AG08396 (cell line): ENCODE data around the gene DGAT2.
A peak's percentile ranks its signal among the peaks of the same experiment; 100 is the strongest.
"Not testable (repeated sequence)": the region's sequence is repeated elsewhere in the genome, so short reads cannot be mapped to it uniquely, and the experiment has no call there.

Experiments used
- DNase-seq: peaks from one replicate; pipeline ENCODE4 v3.0.0; 2012; ENCODE audit warnings: low spot score, mixed read lengths

The DGAT2 gene, protein sequence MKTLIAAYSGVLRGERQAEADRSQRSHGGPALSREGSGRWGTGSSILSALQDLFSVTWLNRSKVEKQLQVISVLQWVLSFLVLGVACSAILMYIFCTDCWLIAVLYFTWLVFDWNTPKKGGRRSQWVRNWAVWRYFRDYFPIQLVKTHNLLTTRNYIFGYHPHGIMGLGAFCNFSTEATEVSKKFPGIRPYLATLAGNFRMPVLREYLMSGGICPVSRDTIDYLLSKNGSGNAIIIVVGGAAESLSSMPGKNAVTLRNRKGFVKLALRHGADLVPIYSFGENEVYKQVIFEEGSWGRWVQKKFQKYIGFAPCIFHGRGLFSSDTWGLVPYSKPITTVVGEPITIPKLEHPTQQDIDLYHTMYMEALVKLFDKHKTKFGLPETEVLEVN

DNA sequence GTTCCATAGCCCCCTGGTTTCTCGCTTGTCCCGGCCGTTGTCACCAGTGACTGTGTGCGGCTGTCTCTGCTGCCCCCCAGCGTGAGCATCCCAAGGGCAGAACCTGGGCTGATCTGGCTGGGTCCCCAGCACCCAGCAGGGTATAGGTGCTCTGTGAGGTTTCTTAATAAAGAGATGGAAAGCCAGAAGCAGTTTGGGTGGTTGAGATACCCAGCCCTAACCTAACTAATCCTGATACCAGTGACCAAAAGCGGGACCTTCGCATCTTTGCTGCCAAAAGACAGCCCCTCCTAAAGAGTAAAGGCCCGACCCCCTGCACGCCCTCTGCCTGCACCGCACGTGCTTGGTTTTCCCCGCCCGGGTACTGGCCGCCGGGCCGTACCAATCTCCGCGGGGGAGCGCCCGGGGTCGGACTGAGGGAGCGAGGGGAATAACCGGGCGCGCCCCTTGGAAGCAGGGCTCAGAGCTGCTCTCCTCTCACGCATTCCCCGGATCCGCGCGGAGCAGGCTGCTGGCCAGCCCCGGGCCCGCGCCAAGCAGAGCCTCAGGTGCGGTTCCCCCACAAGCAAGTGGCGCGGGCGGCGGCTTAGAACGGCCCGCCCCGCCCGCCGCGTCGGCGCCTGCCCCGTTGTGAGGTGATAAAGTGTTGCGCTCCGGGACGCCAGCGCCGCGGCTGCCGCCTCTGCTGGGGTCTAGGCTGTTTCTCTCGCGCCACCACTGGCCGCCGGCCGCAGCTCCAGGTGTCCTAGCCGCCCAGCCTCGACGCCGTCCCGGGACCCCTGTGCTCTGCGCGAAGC is at the start of gene DGAT2:
Gene DGAT2 (plus strand): TSS at position 667 of the 797 bp plus-strand sequence. CDS start 214 bp downstream, outside the sequence.
- peak; percentile 83 for DNase-seq

DNA sequence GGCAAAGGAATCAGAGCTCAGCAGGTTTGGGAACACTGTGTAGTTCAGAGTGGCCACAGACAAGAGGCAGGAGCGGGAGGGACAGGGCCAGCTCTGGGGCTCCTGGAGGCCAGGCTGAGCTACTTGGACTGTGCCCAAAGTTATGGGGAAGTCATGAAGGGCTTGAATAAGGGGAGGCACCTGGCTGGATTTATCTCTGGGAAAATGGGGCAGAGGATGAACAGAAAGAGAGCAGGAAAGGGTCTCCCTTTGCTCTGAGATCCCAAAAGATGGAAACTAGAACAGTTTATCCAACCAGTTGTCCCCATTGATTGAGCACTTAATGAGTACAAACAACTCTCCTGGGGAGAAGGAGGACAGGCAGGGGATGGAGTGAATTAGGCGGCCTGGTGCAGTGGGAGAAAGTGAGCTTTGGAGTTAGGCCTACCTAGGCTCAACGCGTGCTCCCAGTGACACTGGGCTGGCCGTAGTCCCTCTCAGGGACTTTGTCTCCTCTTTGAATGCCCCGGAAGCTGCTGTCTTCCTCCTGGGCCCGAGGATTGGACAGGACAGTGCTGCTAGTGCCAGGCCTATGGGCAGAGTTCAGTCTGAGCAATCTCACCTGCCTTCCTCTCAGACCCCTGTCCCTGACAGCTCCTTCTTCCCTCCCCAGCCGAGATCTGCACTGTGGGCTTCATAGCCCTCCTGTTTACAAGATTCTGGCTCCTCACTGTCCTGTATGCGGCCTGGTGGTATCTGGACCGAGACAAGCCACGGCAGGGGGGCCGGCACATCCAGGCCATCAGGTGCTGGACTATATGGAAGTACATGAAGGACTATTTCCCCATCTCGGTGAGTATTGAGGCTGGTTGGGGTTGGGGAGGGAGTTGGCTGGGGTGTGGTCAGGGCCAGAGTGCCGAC is 49.0 kb upstream of the DGAT2 start:
- no peak for DNase-seq

DNA sequence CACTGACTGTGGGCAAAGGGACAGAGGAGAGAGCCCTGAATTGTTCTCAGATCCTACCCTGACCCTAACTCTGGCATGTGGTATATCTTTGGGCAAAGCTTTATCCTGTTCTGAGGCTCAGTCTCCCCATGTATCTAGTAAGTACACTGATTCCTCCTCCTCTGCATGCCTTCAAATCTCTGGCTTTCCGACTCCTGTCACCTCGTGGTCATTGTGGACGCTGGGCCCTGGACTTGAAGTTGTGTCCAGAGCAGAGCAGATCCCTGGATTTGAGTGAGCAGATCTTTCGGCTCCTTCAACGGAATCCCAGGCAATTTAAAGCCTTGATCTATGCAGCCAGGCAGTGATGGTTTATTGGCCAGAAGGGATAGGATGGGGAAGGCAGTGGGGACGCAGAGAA is 47.9 kb upstream of the DGAT2 start:
- no peak for DNase-seq

DNA sequence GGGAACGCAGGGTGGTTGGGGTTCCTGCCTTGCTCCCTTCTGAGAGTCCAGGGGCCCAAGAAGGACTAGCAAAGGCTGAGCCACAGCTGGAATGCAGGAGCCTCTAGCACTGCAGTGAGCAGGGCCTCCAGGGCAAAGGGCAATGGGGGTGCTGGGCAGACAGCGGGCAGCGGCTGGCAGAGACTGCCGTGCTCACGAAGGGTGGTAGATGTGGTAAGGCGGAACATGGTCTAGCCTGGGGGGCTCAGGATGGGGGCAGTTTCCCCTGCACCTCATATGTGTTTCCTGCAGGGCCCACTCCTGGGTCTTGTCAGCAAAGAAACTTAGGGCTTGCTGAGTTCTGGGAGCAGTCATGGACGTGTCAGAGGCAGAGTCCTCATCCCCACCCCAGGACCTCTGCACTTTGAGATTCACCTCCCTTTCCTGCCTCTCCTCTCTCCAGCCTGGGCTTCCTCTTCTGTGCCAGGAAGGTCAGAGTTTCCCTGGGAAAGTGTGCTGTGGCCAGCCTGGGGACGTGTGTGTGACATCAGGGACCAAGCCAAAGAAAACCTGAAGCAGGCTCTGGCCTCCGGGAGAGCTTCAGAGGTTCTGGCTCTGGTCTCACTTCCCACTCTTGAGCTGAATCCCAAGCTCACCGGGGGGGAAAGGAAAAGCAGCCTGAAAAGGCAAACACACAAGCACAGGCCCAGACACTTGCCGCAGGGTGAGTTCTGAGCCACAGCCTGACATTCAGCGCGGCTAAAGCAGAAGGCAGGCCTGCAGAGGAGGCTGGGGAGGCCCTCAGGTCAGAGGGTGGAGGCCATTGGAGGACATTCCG is 46.5 kb upstream of the DGAT2 start:
- no peak for DNase-seq

DNA sequence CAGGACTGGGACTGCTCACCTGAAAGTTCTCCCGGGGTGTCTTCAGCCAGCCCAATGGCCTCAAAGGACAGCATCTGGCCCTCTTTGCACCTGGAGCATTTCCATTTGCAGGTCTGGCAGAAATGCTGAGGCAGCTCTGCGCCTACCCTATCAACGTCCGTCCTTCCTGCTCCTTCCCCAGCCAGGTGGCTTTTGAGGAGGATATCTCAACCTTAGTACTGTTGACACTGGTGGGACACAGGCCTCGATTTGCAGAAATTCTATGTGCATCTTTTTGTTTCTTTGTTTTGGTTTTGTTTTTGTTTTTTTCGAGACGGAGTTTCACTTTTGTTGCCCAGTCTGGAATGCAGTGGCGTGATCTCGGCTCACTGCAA is 45.9 kb upstream of the DGAT2 start:
- DNase-seq, result no peak

DNA sequence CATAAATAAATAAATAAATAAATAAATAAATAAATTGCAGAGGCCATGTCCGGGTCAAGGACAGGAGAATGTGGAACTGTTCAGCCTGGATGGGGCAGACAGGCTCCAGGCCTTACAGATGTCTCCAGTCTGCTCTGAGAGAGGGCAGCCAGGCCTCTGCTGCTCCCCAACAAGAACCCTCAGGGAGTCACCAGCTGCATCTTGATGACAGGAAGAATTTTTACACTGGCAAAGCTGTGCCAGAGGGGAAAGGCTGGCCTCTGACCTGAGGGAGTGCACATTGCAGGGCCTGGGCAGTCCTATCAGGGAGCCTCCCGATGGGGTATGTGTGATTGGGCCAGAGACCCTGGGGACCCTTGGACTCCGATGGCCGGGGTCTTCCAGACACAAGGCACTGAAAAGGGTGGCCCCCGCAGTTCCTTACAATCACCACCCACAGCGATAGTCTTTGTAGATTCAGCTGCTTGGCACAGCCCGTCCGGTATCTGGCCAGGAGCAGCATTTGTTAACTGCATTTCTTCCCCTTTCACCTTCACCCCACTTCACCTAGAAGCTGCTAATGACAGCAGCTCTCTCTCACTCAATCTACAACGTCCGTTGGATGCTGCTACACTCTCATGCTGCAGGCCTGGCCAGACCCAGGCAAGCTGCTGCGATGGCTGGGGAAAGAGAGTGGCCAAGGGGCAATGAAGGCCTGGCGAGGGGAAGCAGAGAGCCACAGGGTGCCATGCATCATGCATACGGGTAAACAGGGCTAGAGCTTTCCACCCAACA is 42.8 kb upstream of the DGAT2 start:
- DNase-seq, result no peak

DNA sequence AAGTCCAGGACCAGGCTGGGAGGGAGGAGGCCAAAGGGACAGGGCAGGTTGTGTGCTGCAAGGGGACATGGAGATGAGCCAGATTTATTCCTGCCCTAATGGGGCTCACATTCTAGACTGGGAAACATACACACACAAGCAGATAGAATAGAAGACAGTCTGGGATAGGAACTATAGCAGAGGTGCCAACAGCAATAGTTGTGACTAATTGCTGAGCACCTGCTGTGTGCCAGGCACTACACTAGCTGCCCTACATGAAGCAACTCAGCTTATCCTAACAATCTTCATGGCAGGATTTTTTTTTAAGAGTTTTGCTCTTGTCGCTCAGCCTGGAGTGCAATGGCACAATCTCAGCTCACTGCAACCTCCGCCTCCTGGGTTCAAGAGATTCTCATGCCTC is 39.6 kb upstream of the DGAT2 start:
- DNase-seq, result no peak

DNA sequence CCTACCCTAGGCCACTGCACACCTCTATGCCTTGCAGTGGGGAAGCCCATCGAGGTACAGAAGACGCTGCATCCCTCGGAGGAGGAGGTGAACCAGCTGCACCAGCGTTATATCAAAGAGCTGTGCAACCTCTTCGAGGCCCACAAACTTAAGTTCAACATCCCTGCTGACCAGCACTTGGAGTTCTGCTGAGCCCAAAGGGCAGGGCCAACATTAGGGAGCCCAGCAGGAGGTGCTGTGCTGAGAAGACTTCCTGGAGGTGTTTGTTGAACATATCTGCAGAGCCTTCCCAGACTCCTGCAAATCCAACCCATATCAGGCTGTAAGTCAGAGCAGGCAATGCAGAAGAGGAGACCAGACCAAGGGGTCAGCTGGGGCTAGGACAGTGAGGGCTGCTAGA is 37.5 kb upstream of the DGAT2 start:
- DNase-seq, result no peak

DNA sequence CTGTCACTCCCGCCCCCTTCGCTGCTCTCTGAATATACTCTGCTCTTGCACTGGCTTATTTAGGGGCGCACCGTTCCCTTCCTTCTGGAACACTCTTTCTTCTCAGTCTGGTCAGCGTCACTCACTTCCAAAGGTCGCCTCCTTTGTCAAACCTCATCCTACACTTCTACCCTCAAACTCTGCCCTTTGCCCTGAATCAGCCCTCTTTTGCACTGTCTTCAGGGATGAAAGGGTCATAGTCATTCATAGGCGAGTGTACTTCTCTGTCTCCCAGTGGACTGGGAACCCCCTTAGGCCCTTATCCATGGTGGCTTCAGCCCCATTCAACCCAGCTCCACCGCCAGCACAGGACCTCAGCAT is 35.5 kb upstream of the DGAT2 start:
- no peak for DNase-seq

DNA sequence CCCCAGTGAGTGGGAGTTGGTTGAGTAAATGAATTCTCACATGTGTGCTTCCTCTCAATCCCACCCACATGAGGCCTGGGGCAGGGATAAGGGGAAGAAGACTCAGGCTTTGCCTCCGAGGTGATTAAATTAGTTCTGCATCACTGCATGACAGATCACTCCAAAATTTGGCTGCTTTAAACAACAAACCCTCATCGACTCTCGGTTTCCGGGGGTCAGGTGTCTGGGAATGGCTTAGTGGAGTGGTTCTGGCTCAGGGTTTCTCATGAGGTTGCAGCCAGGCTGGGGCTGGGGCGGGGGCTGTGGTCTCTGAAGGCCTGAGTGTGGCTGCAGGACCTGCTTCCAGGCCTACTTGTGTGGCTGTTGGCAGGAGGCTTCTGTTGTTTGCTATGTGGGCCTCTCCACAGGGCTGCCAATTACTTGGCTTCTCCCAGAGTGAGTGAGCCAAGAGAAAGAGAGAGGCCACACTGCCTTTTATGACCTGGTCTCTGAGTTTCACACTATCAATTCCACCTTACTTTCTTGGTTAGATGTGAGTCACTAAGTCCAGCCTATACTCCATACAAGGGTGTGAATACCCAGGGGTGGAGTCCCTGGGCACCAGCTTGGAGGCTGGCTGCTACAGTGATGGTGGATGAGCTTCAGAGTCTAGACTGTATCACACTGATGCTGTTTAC is 35.0 kb upstream of the DGAT2 start:
- DNase-seq, result no peak

DNA sequence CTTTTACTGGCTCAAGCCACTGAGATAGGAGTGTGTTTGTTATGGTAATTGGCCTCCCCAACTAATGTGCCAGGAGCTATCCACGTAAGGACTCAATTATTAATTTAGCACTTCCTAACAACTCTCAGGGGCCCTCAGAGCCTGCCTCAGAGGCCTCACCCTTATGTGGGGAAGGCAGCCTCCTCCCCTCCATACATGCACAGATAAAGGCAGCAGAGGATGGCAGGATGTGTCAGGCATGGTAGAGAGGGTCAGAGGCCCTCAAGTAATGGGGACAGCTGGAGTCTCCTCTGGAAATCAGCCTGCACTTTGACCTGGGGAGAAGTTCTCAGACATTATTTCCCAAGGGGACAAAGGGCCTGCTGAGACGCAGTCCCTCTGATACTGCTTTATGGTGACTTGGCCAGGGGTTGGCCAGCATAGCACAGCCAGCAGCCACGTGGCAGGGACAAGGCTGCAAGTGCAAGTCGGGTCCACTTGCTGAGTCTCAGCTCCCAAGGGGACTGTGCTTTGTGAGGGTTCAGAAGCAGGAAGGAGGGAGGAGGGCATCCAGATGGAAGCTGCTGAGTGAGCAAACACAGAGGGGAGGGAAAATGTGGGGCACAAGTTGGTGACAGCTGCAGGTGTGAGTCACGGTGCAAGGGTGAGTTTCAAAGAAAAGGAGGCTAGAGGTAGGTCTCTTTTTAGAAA is 33.9 kb upstream of the DGAT2 start:
- DNase-seq, result no peak

DNA sequence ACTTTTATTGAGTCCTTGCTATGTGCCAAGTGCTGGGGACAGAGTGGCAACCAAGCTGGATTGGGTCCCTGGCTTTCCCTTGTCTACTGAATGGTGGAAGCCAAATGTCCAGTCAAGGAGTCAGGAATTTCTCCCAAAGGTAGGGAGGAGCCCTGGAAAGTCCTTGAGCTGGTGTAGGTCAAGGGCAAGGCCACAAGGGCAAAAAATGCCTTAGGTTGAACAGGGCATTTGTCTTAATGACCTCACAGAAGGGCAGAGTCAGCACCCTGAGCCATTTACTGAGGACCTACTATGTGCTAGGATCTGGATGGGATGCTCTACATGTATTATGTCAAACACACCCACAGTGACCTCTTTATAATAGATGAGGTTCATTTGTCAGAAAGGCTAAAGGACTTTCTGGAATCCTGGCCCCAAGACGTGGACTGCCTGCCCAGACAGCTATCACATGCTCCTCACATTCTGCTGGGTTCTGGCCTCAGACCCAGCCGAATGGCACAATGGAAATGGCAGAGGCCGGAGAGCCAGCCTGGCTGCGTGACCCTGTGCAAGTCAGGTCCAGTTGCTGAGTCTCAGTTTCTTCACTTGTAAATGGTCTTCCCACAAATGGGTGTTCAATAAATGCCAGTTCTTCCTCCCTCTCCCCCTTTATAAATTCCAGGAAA is 33.3 kb upstream of the DGAT2 start:
- DNase-seq, result no peak

DNA sequence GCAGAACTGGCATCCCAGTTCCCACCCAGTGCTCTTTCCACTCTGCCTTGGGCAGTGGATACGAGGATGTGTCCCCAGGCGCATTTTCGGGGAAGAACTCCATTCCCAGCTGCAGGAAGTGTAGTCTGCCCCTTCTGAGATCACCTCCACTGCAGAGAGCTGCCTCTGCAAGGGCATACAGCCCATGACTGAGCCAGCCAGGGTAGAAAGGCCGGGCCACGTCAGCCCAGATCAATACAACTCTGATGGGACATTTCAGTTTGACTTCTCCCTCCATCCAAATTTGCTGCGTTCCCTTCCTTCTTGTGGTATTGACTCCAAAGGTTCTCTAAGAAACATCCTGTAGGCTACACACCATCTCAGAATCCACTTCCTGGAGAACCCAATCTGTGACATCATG is 31.3 kb upstream of the DGAT2 start:
- DNase-seq, result no peak

DNA sequence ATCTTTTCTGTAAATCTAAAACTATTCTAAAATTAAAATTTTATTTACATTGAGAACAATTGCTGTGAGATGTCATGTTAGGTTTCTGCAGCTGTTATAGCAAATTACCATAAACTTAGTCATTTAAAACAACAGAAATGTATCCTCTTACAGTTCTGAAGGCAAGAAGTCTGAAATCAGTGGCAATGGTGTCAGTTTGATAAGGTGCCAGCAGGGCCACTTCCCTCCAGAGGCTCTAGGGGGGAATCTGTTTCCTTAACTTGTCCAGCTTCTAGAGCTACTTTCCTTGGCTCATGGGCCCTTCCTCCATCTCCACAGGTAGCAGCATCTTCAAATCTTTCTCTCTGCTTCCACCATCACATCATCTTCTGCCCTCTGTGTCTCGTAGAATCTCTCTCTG is 27.9 kb upstream of the DGAT2 start:
- no peak for DNase-seq

DNA sequence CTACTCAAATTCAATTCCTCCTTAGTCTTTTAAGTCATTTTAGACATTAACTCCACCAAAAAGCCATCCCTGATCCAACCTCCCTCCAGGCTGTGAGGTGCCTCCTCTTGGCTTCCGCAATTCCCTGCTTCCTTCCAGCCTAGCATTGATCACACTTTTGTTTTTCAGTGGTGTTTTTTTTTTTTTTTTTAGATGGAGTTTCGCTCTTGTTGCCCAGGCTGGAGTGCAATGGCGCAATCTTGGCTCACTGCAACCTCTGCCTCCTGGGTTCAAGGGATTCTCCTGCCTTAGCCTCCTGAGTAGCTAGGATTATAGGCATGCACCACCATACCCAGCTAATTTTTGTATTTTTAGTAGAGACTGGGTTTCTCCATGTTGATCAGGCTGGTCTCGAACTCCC is 25.4 kb upstream of the DGAT2 start:
- DNase-seq, result not testable (repeated sequence)

DNA sequence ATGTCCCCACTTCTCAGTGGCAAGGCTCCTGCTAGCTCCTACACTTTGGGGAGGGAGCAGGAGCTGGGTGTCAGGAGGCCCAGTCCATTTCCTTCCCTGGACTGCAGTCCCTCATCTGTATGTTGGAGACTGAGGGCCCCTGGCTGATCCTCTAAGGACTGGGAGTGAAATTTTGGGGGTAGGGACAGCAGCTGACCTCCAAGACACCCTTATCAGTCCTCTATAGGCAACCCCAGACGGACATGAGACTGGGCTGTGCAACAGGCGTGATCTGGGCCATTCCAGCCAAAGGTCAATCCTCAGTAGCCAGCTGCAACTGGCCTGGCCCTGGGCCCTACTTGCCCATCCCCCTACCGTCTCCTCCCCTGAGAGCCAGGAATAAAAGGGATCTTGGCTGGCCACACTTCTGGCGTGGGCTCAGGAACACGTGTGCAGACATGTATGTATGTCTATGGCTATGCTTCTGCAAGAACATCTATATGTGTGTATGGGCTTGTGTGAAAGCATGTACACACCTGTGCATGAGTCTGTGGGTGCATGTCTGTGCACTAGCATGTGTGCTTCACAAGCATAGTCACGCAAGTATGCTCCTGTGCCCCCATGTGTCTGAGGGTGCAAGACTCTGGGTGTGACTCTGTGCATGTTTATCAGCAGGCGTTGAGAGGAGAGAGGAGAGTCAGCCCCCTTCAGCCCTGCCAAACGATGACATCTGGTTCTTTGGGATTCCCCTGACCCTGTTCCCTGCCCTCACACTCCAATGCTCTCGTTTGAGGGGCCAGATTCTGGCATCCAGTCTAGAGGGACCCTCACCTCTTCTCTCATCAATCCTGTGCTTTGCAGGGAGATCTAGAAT is 24.6 kb upstream of the DGAT2 start:
- DNase-seq, result no peak

DNA sequence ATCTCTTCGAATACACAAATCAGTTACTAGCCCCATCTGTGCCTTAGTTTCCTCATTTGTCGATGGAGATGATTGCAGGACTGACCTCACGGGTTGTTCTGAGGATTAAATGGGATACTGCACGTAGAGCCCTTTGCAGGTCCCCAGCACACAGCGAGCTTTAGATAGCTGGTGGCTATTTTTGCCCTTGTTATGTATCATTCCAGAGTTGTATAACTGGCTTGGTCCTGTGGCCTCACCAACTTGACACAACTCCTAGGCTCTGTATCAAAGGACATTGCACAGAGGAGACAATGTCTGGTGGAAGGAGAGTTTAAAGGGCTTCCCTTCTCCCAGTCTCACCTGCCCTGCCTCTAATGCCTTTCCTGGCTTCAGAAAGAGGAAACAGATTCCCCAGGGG is 22.8 kb upstream of the DGAT2 start:
- no peak for DNase-seq

DNA sequence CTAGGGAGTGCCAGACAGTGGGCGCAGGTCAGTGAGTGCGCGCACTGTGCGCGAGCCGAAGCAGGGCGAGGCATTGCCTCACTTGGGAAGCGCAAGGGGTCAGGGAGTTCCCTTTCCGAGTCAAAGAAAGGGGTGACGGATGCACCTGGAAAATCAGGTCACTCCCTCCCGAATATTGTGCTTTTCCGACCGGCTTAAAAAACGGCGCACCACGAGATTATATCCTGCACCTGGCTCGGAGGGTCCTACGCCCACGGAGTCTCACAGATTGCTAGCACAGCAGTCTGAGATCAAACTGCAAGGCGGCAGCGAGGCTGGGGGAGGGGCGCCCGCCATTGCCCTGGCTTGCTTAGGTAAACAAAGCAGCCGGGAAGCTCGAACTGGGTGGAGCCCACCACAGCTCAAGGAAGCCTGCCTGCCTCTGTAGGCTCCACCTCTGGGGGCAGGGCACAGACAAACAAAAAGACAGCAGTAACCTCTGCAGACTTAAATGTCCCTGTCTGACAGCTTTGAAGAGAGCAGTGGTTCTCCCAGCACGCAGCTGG is 19.8 kb upstream of the DGAT2 start:
- not testable (repeated sequence) for DNase-seq
